Raji (cell line): Measurements from ENCODE around the gene SMG6.

Experiments used
- POLR2A ChIP-seq: IDR thresholded peaks from 2 replicates; pipeline ENCODE4 v1.6.1; 2011; ENCODE audit warnings: low read depth, low read length, control low read depth; ENCODE audit not compliant: insufficient read depth

SMG6 gene

GRCh38 chr17:2174468-2175293 is 128.9 kb downstream of the SMG6 start:
- TF ChIP-seq POLR2A, result no peak

GRCh38 chr17:2174014-2174413 is 129.6 kb downstream of the SMG6 start:
- no peak for TF ChIP-seq POLR2A

- no peak for TF ChIP-seq POLR2A
These were observed 130.6 kb downstream of the SMG6 start for GRCh38 chr17:2172999-2173398.

GRCh38 chr17:2172077-2172851 is 131.3 kb downstream of the SMG6 start:
- no peak for TF ChIP-seq POLR2A

GRCh38 chr17:2171702-2172076 is 131.9 kb downstream of the SMG6 start:
- TF ChIP-seq POLR2A, result no peak

GRCh38 chr17:2170023-2170422 is 133.6 kb downstream of the SMG6 start:
- TF ChIP-seq POLR2A, result no peak

GRCh38 chr17:2158396-2158780 is 145.2 kb downstream of the SMG6 start:
- no peak for TF ChIP-seq POLR2A

- no peak for TF ChIP-seq POLR2A
These were observed 145.8 kb downstream of the SMG6 start for GRCh38 chr17:2157675-2158395.

GRCh38 chr17:2157081-2157480 is 146.5 kb downstream of the SMG6 start:
- TF ChIP-seq POLR2A, result no peak

GRCh38 chr17:2156666-2157065 is 146.9 kb downstream of the SMG6 start:
- no peak for TF ChIP-seq POLR2A

GRCh38 chr17:2155573-2155972 is 148.0 kb downstream of the SMG6 start:
- TF ChIP-seq POLR2A, result no peak

- no peak for TF ChIP-seq POLR2A
These were observed 152.1 kb downstream of the SMG6 start for GRCh38 chr17:2151358-2152033.

GRCh38 chr17:2150806-2151205 is 152.8 kb downstream of the SMG6 start:
- no peak for TF ChIP-seq POLR2A

GRCh38 chr17:2149934-2150333 is 153.7 kb downstream of the SMG6 start:
- TF ChIP-seq POLR2A, result no peak
